ENCODE results near the gene MAVS. TPM values are rescaled to one million over a fixed set of nuclear protein-coding genes. Genes with fewer than 3 reads are reported as not detected.

The MAVS gene
- total RNA-seq, 2 experiments from 2014 or later, result 13.6 to 14.7 TPM

DNA sequence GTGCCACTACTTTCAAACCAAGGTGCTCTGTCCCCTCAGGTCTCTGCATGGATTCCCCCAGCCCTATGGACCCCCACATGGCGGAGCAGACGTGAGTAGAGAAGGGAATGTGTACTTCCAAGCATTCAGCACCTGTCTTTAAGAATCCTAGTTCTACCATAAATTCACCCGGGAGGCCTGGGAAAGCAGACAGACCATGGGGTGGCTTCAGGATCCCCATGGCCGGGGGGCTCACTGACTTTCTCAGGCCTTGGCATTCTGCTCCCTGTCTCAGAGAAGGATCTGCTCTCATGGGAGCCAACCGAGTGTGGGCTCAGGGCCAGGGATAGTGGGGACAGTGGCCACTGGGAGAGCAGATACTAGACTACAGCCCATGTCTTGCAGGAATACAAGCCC, 48.3 kb upstream of the MAVS start:
- Histone ChIP-seq H3K4me3 (ENCODE audit: low read length) (peak overlapping the region; percentile 96), H3K27ac (ENCODE audit: low read depth in 1 of 2, low read length in 2 of 2) (peak overlapping the region; percentile 67 to 78), H3K27me3 (ENCODE audit: control insufficient read depth in 1 of 2, insufficient read depth in 2 of 2, low read length in 2 of 2) (no peaks in the 10 kb centered on the region), H3K9me3 (ENCODE audit: control insufficient read depth in 1 of 2, insufficient read depth in 1 of 2, low read length in 2 of 2) (no peaks in the 10 kb centered on the region), H3K36me3 (ENCODE audit: insufficient read depth, low read length) (peaks cover 49% of the 10 kb centered on the region), H3K4me1 (ENCODE audit: insufficient read depth, low read length) (peaks cover 75% of the 10 kb centered on the region)
- Mint-ChIP-seq H3K9me3 (no peaks in the 10 kb centered on the region), H3K27me3 (no peaks in the 10 kb centered on the region), H3K27ac (peak overlapping the region; percentile 95), H3K4me1 (ENCODE audit: low read depth) (peaks cover 62% of the 10 kb centered on the region), H3K36me3 (ENCODE audit: low read depth) (peaks cover 74% of the 10 kb centered on the region), H3K4me3 (peak overlapping the region; percentile 100)
- CTCF ChIA-PET, result interaction anchor here (0.6 to 2.8 kb wide), 4 partner anchors 11 to 45 kb away, joined by 3 to 18 read pairs (median 6); partner anchors contain the start of gene AP5S1
- intact Hi-C loops (cut with DNase I, micrococcal nuclease), result no loop called here
- DNase-seq (no peak), ATAC-seq (ENCODE audit: poor library complexity) (no peak)
- POLR2A ChIA-PET, result interaction anchor here (0.6 to 3.5 kb wide), 7 partner anchors 11 to 30 kb away, joined by 5 to 88 read pairs (median 16); partner anchors contain the start of genes ADISSP, AP5S1, CENPB and SPEF1
- TF ChIP-seq, protein P1, sequence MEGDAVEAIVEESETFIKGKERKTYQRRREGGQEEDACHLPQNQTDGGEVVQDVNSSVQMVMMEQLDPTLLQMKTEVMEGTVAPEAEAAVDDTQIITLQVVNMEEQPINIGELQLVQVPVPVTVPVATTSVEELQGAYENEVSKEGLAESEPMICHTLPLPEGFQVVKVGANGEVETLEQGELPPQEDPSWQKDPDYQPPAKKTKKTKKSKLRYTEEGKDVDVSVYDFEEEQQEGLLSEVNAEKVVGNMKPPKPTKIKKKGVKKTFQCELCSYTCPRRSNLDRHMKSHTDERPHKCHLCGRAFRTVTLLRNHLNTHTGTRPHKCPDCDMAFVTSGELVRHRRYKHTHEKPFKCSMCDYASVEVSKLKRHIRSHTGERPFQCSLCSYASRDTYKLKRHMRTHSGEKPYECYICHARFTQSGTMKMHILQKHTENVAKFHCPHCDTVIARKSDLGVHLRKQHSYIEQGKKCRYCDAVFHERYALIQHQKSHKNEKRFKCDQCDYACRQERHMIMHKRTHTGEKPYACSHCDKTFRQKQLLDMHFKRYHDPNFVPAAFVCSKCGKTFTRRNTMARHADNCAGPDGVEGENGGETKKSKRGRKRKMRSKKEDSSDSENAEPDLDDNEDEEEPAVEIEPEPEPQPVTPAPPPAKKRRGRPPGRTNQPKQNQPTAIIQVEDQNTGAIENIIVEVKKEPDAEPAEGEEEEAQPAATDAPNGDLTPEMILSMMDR (IDR thresholded peaks at IDR 0.05), result no peak

DNA sequence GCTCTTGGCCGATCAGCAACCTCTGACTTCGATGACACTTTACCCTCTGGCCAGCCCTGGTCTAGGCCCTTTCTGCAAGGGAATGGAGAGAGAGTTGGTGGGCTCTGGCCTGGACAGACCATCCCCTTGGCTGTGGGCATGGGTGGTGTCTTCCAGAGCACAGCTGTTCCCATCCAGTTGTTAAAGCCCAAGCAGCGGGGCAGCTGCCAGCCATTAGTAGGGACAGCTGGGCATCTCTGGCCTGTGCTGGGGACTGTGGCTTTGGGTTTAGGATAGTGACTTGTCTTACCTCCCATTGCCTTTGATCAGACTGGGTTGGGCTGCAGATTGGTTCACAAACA, 47.8 kb upstream of the MAVS start:
- peak overlapping the region; percentile 96 for H3K4me3 ChIP-seq (ENCODE audit: low read length)
- peaks cover 79% of the 10 kb centered on the region for H3K36me3 Mint-ChIP-seq (ENCODE audit: low read depth)

DNA sequence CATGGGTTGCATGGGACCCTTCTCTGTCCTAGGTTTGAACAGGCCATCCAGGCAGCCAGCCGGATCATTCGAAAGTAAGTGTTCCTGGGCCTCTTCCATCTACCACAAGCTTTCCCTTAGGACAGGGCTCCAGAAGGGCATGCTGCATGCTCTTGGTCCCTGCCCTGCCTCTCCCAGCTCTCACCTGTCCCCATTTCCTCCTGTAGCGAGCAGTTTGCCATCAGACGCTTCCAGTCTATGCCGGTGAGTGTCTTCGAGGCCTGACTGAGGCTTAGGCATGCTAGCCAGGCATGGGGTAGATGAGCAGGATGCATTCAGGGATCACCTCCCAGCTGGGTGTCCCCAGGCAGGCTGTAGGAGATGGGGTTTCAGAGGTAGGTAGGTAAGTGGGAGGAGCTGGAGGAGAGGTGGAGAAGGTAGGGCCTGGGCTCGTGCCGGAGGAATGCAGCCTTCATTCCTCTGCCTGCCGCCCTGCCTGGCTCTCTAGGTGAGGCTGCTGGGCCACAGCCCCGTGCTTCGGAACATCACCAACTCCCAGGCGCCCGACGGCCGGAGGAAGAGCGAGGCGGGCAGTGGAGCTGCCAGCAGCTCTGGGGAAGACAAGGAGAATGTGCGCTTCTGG, 46.3 kb upstream of the MAVS start:
- TF ChIP-seq, protein P1 (IDR thresholded peaks at IDR 0.05), result no peak
- Histone ChIP-seq H3K36me3 (ENCODE audit: insufficient read depth, low read length) (peaks cover 69% of the 10 kb centered on the region), H3K27me3 (ENCODE audit: control insufficient read depth in 1 of 2, insufficient read depth in 2 of 2, low read length in 2 of 2) (no peaks in the 10 kb centered on the region), H3K4me3 (ENCODE audit: low read length) (peak overlapping the region; percentile 96), H3K27ac (ENCODE audit: low read depth in 1 of 2, low read length in 2 of 2) (peak overlapping the region; percentile 67 to 78), H3K9me3 (ENCODE audit: control insufficient read depth in 1 of 2, insufficient read depth in 1 of 2, low read length in 2 of 2) (no peaks in the 10 kb centered on the region), H3K4me1 (ENCODE audit: insufficient read depth, low read length) (peaks cover 86% of the 10 kb centered on the region)
- Mint-ChIP-seq H3K9me3 (no peaks in the 10 kb centered on the region), H3K27me3 (no peaks in the 10 kb centered on the region), H3K4me3 (peak overlapping the region; percentile 100), H3K36me3 (ENCODE audit: low read depth) (peaks cover 92% of the 10 kb centered on the region), H3K4me1 (ENCODE audit: low read depth) (peaks cover 75% of the 10 kb centered on the region), H3K27ac (peak overlapping the region; percentile 95)
- CTCF ChIA-PET, result interaction anchor here (0.7 to 2.8 kb wide), 2 partner anchors 17 to 285 kb away, joined by 3 to 8 read pairs; no protein-coding TSS in a partner anchor
- intact Hi-C loops (cut with DNase I, micrococcal nuclease), result no loop called here
- POLR2A ChIA-PET, result interaction anchor here (1.4 to 3.5 kb wide), 6 partner anchors 13 to 32 kb away, joined by 3 to 88 read pairs (median 16); partner anchors contain the start of genes ADISSP, AP5S1, CENPB and SPEF1
- ATAC-seq (ENCODE audit: poor library complexity) (no peak), DNase-seq (no peak)

More for the DNA sequence above, 47.8 kb upstream of the MAVS start:
- H3K9me3 Mint-ChIP-seq, result no peaks in the 10 kb centered on the region
- Histone ChIP-seq H3K4me1 (ENCODE audit: insufficient read depth, low read length) (peaks cover 80% of the 10 kb centered on the region), H3K27me3 (ENCODE audit: control insufficient read depth in 1 of 2, insufficient read depth in 2 of 2, low read length in 2 of 2) (no peaks in the 10 kb centered on the region), H3K36me3 (ENCODE audit: insufficient read depth, low read length) (peaks cover 54% of the 10 kb centered on the region), H3K27ac (ENCODE audit: low read depth in 1 of 2, low read length in 2 of 2) (peak overlapping the region; percentile 67 to 78), H3K9me3 (ENCODE audit: control insufficient read depth in 1 of 2, insufficient read depth in 1 of 2, low read length in 2 of 2) (no peaks in the 10 kb centered on the region)
- CTCF ChIA-PET, result interaction anchor here (2.5 to 2.8 kb wide), 2 partner anchors 19 to 21 kb away, joined by 8 to 18 read pairs; partner anchors contain the start of gene AP5S1
- ATAC-seq (ENCODE audit: poor library complexity) (peak; percentile 37), DNase-seq (no peak)
- peak overlapping the region; percentile 100 for H3K4me3 Mint-ChIP-seq
- no peaks in the 10 kb centered on the region for H3K27me3 Mint-ChIP-seq
- TF ChIP-seq, protein P1 (IDR thresholded peaks at IDR 0.05), result no peak
- intact Hi-C loops (cut with DNase I, micrococcal nuclease), result loop anchor here (1.0 kb wide), 1 partner anchor 12 kb away; no protein-coding TSS in a partner anchor
- peak overlapping the region; percentile 95 for H3K27ac Mint-ChIP-seq
- POLR2A ChIA-PET, result interaction anchor here (2.3 to 3.5 kb wide), 6 partner anchors 12 to 31 kb away, joined by 8 to 88 read pairs (median 16); partner anchors contain the start of genes ADISSP, AP5S1, CENPB and SPEF1
- H3K4me1 Mint-ChIP-seq (ENCODE audit: low read depth), result peaks cover 67% of the 10 kb centered on the region

Measured in CD4-positive, alpha-beta T cell (primary cell).